Measurements from ENCODE around the gene HOXA5. TPM values are rescaled to one million over a fixed set of nuclear protein-coding genes. Genes with fewer than 3 reads are reported as not detected.

HOXA5 gene
- total RNA-seq, 6 experiments from 2014 or later = 0.18 to 1.5 (median 0.65) TPM

DNA sequence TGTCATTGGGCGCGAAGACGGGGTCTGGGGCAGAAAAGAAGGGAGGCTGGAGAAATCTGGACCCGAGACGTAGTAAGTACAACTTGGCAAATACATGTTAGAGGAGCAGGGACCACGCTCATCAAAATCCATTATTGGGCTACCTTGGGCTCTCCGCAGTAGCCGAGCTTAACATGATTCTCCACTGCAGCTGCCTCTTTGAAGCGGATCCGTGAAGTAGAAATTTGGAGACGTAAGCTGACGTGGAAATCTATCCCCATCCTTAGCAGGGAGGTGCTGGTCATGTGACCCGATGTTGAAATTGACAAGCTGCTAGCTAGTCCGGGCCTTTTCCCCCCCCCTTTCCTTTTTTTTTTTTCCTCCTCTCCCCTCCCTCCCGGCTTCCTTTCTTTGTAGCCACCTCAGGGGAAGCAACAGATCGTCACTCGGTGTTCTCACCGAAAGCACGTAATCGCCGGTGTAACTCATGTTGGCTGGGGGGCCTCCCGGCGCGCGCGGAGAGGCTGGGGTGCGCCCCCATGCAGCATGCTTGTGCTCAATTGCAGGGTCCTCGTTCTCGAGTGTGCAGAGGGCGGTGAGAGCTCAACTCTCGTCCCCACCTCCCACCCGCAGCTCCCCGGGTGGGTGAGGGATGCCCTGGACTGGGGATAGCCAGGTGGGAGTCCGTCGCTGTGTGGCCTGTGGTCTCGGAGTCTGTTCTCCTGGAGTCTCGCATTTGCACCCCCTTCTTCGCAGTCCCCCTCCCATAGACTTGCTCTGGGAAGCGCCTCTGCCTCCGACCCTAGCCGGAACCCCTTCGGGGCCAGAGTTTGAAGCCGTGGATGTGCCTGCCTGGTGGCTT lies 41.8 kb upstream of the HOXA5 start, which contains the start of gene HOXA11:
HOXA11 (minus strand) TSS at position 220 of the 841 bp plus-strand sequence; CDS start at position 132, 88 bp downstream.
- Histone ChIP-seq H3K27ac (no peak within 1 kb of the TSS), H3K4me3 (peak within 1 kb of the TSS in 2 of 3 donors; percentile 16 to 21), H3K4me1 (peaks cover 0 to 20% (median 0%) of the 10 kb centered on the region in 4 donors), H3K27me3 (peaks cover 27 to 86% of the 10 kb centered on the region in 2 donors), H3K36me3 (no peaks in the 10 kb centered on the region), H3K9me3 (no peaks in the 10 kb centered on the region)
- ATAC-seq (no peak), DNase-seq (peak in 2 of 3 donors; percentile 23 to 31)
- intact Hi-C loops (cut with DNase I) = no loop called here
- no peak for TF ChIP-seq POLR2A (IDR thresholded peaks at IDR 0.05)
- TF ChIP-seq, protein P1, sequence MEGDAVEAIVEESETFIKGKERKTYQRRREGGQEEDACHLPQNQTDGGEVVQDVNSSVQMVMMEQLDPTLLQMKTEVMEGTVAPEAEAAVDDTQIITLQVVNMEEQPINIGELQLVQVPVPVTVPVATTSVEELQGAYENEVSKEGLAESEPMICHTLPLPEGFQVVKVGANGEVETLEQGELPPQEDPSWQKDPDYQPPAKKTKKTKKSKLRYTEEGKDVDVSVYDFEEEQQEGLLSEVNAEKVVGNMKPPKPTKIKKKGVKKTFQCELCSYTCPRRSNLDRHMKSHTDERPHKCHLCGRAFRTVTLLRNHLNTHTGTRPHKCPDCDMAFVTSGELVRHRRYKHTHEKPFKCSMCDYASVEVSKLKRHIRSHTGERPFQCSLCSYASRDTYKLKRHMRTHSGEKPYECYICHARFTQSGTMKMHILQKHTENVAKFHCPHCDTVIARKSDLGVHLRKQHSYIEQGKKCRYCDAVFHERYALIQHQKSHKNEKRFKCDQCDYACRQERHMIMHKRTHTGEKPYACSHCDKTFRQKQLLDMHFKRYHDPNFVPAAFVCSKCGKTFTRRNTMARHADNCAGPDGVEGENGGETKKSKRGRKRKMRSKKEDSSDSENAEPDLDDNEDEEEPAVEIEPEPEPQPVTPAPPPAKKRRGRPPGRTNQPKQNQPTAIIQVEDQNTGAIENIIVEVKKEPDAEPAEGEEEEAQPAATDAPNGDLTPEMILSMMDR (IDR thresholded peaks at IDR 0.05) = no peak
- 6% methylated on average over 22 of the region's 43 CpGs for WGBS (ENCODE audit: insufficient coverage, low coverage, low lambda C conversion rate, missing lambda C conversion rate)

DNA sequence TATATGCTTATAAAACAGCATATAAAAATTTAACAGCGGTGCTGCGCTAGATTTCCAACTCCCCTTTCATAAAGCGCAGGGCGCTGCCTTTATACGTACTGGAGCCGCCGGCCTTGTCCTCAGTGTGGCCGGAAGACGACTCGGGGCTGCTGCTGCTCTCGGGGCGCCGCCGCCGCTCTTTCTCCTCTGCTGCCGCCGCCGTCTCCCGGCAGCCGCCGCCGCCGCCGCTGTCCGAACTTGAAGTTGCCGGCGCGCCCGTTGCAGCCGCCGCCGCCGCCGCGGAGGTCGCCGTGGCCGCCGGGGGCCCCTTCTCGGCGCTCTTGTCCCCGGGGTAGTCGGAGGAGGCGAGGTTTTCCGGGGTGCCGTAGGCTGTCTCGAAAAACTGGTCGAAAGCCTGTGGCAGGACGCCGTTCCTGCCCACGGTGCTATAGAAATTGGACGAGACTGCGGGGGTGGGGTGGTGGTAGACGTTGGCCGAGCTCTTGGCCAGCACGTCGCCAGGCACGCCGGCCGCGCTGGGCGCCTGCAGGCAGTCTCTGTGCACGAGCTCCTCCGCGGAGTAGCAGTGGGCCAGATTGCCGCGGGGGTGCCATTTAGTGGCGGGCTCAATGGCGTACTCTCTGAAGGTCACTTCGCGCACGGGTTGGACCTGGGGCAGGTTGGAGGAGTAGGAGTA lies 41.0 kb upstream of the HOXA5 start:
- H3K9me3 ChIP-seq = no peaks in the 10 kb centered on the region
- H3K4me1 ChIP-seq = peaks cover 0 to 26% (median 0%) of the 10 kb centered on the region in 4 donors
- H3K27ac ChIP-seq = no peak overlapping the region
- peak in 1 of 4 donors; percentile 22 for ATAC-seq
- no peak for TF ChIP-seq POLR2A (IDR thresholded peaks at IDR 0.05)
- TF ChIP-seq, protein P1 (IDR thresholded peaks at IDR 0.05) = no peak
- intact Hi-C loops (cut with DNase I) = no loop called here
- peak in 2 of 3 donors; percentile 38 to 50 for DNase-seq
- H3K36me3 ChIP-seq = no peaks in the 10 kb centered on the region
- peak overlapping the region in 2 of 3 donors; percentile 16 to 21 for H3K4me3 ChIP-seq
- peaks cover 33 to 88% of the 10 kb centered on the region in 2 donors for H3K27me3 ChIP-seq
- 2% methylated on average over 12 of the region's 72 CpGs for WGBS (ENCODE audit: insufficient coverage, low coverage, low lambda C conversion rate, missing lambda C conversion rate)

DNA sequence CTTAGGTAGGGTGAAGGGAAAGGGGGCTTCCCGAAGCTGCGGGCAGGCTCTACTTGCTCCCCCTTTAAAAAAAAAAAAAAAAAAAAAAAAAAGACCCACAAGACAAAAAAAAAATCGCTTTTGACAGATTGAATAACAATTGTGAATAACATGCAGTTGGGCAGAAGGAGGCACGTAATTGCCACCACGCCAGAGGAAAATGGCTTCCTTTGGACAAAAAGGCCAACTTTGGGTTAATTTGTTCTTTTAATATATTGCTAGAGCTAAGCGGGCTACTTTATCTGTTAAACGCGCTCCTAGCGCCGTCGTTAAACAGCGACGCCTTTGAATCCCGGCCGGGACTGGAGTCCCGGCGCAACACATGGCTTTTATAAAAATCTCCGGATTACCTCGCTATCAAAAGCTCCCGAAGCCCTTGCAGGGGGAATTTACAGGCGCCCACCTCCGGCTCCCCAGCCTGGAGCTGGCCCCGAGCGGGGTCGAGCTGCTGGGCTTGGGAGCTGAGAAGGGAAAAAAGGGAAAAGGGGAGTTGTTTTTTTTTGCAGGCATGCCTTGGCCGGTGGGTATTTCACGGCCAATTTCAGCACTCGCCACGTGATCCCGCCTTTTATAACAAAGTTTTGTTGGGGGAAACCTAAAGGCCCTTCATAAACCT lies 40.3 kb upstream of the HOXA5 start:
- no peak for ATAC-seq
- Histone ChIP-seq H3K9me3 (no peaks in the 10 kb centered on the region), H3K4me3 (no peak overlapping the region), H3K27ac (no peak overlapping the region), H3K36me3 (no peaks in the 10 kb centered on the region), H3K4me1 (peaks cover 0 to 22% (median 0%) of the 10 kb centered on the region in 4 donors), H3K27me3 (peaks cover 40 to 88% of the 10 kb centered on the region in 2 donors)
- WGBS (ENCODE audit: insufficient coverage, low coverage, low lambda C conversion rate, missing lambda C conversion rate) = 4% methylated on average over 26 of the region's 30 CpGs
- no peak for TF ChIP-seq POLR2A (IDR thresholded peaks at IDR 0.05)
- TF ChIP-seq, protein P1 (IDR thresholded peaks at IDR 0.05) = no peak
- intact Hi-C loops (cut with DNase I) = no loop called here
- DNase-seq = peak in 2 of 3 donors; percentile 10 to 24

DNA sequence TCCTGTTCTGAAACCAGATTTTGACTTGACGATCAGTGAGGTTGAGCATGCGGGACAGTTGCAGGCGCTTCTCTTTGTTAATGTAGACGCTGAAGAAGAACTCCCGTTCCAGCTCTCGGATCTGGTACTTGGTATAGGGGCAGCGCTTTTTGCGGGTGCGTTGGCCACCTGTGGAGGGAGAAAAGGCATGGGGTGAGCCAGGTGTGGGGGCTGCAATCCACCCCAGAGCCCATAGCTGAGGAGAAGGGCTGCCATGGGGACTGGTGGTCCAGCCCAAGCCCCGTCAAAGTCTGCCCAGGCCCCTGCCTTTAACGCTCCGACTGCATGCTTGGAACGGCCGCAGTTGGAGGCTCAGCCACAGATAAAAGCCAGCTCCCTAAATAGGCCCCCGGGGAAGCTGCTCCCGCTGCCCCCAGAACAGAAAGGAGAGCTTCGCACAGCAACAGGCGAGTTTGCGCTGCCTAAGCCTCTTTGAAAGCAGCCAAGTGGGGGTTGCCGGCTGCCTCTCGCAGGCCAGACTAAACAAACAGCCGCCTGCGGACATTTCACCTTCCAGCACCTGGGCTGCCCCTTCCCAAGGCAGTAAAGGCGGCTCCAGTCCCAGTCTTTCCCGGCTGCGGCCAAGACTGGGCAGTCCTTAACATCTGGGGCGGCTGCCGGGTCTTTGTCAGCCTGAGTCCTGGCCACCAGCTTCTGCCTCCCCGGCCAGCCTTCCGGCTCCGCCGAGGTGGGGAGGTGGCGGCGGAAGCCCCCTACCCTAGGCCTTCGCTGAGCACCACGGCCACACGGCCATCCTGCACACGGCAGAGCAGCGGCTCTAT lies 39.6 kb upstream of the HOXA5 start:
- Histone ChIP-seq H3K9me3 (no peaks in the 10 kb centered on the region), H3K36me3 (no peaks in the 10 kb centered on the region), H3K27me3 (peaks cover 46 to 86% of the 10 kb centered on the region in 2 donors), H3K4me3 (no peak overlapping the region), H3K4me1 (peaks cover 0 to 16% (median 0%) of the 10 kb centered on the region in 4 donors), H3K27ac (no peak overlapping the region)
- DNase-seq = peak in 2 of 3 donors; percentile 38 to 42
- intact Hi-C loops (cut with DNase I) = no loop called here
- ATAC-seq = no peak
- TF ChIP-seq, protein P1 (IDR thresholded peaks at IDR 0.05) = no peak
- TF ChIP-seq POLR2A (IDR thresholded peaks at IDR 0.05) = no peak
- WGBS (ENCODE audit: insufficient coverage, low coverage, low lambda C conversion rate, missing lambda C conversion rate) = 8% methylated on average over 19 of the region's 39 CpGs
